GM12892 (cell line): ENCODE results near the gene TYW1.

ENCODE experiments used
- POLR2A ChIP-seq: IDR thresholded peaks from 2 replicates; pipeline ENCODE4 v1.6.1; 2011; ENCODE audit warnings: low read depth, low read length, control low read depth
- POLR2AphosphoS5 ChIP-seq: IDR thresholded peaks from 2 replicates; pipeline ENCODE4 v1.6.1; 2011; ENCODE audit warnings: low read depth, low read length, control low read depth
- TAF1 ChIP-seq: IDR thresholded peaks from 2 replicates; pipeline ENCODE4 v1.6.1; 2011; ENCODE audit warnings: low read depth, mild to moderate bottlenecking, control low read depth, low read length, borderline replicate concordance

DNA sequence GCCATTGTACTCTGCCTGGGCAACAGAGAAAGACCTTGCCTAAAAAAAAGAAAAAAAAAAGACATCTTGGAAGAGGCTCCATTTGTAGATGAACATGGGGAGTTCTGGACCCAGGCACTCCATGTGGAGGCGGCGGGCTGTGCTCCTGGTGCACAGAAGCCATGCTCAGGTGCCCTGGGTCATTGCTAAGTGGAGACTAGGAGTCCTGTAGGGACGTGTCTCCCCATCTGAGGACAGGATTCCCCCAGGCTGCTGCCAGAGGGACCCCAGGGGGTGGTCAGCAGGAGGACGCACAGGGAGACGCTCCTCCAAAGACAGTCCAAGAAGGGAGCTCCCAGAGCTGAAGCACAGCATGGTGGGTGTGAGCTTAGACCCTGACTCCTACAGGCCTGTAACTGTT lies 35.5 kb upstream of the TYW1 start:
- TF ChIP-seq POLR2AphosphoS5: no peak
- no peak for TF ChIP-seq TAF1
- TF ChIP-seq POLR2A: no peak
